Measurements from ENCODE around the gene CEP57.
"Not testable (repeated sequence)": the region's sequence is repeated elsewhere in the genome, so short reads cannot be mapped to it uniquely, and the experiment has no call there.

CEP57 gene

GRCh38 chr11:95867105-95867504, 76.8 kb downstream of the CEP57 start:
- DNase-seq, result no peak

DNA sequence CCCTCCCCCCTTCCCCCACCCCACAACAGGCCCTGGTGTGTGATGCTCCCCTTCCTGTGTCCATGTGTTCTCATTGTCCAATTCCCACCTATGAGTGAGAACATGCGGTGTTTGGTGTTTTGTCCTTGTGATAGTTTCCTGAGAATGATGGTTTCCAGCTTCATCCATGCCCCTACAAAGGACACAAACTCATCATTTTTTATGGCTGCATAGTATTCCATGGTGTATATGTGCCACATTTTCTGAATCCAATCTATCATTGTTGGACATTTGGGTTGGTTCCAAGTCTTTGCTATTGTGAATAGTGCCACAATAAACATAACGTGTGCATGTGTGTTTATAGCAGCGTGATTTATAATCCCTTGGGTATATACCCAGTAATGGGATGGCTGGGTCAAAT, 80.6 kb downstream of the CEP57 start:
- not testable (repeated sequence) for DNase-seq

DNA sequence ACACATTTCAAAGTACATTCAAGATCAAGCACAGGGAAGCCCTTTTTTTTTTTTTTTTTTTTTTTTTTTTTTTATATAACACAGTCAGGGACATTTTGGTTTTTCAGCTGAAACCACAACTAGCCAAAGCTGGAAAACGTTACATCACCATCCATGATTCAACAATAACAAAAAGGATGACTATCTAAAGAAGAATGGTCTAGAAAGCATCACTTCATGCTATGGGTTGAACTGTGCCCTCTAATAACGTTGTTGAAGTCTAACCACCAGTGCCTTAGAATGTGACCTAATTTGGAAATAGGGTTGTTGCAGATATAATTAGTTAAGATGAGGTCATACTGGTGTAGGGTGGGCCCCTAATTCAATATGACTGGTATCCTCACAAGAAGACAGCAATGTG, 87.0 kb downstream of the CEP57 start:
- no peak for DNase-seq

Measured in activated CD4-positive, alpha-beta T cell treated with anti-CD3 and anti-CD28 coated beads for 1 hour (primary cell).